GM10266 (cell line): ENCODE results near the gene S1PR2.
"Not testable (repeated sequence)": the region's sequence is repeated elsewhere in the genome, so short reads cannot be mapped to it uniquely, and the experiment has no call there.

Experiments used
- DNase-seq: peaks from one replicate; pipeline ENCODE4 v3.0.0; 2012; ENCODE audit errors: extremely low spot score
- TF ChIP-seq, protein P1 (sequence below): IDR thresholded peaks from 2 replicates; pipeline ENCODE4 v1.5.1; 2012; ENCODE audit warnings: mild to moderate bottlenecking, low read depth; ENCODE audit not compliant: control insufficient read depth, insufficient read depth; ENCODE audit errors: missing control alignments

The S1PR2 gene

DNA sequence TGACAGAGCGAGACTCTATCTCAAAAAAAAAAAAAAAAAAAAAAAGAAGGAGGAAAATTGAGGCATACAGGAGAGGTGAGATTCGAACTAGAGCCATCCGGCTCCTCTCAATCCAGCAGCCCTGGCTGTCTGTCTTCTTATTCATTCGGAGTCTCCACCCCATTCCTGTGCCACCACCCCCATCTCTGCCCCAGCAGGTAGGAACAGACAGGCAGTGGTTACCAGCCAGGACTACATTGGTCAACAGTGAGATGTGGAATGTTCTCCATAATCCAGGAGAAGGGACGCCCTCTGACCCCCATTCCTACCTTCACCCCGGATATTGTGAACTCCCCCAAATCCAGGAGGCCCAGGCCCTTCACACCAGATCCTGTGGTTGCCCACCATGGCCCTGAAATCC, 6.6 kb upstream of the S1PR2 start:
- TF ChIP-seq, protein P1, sequence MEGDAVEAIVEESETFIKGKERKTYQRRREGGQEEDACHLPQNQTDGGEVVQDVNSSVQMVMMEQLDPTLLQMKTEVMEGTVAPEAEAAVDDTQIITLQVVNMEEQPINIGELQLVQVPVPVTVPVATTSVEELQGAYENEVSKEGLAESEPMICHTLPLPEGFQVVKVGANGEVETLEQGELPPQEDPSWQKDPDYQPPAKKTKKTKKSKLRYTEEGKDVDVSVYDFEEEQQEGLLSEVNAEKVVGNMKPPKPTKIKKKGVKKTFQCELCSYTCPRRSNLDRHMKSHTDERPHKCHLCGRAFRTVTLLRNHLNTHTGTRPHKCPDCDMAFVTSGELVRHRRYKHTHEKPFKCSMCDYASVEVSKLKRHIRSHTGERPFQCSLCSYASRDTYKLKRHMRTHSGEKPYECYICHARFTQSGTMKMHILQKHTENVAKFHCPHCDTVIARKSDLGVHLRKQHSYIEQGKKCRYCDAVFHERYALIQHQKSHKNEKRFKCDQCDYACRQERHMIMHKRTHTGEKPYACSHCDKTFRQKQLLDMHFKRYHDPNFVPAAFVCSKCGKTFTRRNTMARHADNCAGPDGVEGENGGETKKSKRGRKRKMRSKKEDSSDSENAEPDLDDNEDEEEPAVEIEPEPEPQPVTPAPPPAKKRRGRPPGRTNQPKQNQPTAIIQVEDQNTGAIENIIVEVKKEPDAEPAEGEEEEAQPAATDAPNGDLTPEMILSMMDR: no peak
- no peak for DNase-seq

DNA sequence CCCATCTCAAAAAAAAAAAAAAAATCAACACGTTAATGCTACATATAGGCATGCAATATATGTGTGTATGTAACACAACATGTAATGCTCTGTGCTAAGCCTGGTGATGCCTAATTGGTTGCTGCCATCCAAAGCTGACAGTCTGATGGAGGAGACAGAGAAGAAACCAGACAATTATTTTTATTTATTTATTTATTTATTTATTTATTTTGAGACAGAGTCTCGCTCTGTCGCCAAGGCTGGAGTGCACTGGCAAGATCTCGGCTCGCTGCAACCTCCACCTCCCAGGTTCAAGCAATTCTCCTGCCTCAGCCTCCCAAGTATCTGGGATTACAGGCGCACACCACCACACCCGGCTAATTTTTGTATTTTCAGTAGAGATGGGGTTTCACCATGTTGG, 4.3 kb upstream of the S1PR2 start:
- not testable (repeated sequence) for DNase-seq

DNA sequence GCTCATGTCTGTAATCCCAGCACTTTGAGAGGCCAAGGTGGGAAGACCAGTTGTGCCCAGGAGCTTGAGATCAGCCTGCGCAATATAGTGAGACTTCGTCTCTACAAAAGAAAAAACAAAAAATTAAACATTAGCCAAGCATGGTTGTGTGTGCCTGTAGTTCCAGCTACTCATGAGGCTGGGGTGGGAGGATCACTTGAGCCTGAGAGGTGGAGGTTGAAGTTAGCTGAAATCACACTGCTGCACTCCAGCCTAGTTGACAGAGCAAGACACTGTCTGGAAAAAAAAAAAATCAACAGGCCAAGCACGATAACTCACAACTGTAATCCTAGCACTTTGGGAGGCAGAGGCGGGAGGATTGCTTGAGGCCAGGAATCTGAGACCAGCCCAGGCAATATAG, 3.9 kb upstream of the S1PR2 start:
- no peak for DNase-seq
- TF ChIP-seq, protein P1: no peak

DNA sequence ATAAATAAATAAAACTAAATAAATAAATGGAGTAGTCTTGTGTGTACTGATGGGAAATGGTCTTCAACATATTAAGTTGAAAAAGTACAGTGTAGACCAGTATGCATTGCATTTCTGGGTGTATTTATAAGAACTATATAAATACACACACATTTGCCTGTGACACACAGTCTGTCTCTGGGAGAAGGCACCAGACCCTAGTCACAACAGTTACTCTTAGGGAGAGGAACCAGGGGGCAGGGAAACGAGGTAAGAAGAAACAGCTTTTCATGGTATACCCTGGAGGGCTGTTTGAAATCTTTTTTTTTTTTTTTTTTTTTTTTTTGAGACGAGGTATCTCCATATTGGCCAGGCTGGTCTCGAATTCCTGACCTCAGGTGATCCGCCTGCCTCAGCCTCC, 2.8 kb upstream of the S1PR2 start:
- TF ChIP-seq, protein P1: no peak
- DNase-seq: no peak

DNA sequence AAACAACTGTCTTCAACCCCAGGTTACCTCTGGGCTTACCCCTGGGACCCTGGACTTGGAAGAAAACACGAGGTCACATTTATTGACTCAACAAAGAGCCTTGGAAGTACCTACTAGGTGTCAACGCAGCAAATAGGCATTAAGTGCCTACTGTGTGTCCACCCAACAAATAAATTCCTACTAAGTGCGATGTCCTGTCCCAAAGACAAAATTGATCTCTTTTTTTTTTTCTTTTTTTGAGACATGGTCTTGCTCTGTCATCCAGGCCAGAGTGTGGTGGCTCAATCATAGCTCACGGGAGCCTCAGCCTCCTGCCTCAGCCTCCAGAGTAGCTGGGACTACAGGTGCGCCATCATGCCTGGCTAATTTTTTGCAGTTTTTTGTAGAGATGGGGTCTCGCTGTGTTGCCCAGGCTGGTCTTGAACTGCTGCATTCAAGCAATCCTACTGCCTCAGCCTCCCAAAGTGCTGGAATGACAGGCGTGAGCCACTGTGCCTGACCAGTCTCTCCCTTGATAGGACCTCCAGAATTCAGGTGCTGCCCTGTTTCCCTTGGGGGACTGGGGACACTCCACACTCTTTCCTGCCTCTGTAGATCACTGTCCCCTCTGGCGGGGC, 589 bp upstream of the S1PR2 start:
- DNase-seq: no peak
- TF ChIP-seq, protein P1: no peak

DNA sequence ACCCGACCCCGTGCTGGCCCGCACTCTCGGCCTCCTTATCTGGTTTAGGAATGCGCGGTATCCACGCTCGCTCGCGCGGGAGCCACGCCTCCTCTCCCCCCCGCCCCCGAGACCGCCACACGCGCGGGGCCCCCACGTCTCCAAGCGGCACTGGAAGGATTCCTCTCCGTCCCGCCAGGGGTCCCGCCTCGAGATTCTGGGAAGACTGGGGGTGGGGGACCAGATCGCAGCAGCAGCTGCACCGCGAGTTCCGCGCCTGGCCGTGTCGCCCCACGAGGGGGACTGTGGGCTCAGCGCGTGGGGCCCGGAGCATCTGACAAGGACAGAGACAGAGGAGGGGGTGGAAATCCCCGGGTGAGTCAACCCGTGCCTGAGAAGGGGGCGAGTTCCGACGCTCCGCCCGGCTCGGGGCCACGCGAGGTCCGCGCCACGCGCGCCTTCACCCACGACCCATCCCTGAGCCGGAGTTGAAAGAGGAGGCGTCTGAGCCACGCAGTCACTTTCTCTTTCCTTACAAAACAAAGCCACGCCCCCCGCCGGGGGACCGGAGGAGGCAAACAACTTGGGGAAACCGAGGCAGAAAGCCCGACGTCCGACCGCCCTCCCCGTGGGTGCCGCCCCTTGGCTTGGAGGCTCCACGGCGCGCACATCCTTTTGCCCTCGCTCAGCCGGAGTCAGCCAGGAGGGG, 814 bp downstream of the S1PR2 start:
- DNase-seq: peak; percentile 57
- TF ChIP-seq, protein P1: no peak

DNA sequence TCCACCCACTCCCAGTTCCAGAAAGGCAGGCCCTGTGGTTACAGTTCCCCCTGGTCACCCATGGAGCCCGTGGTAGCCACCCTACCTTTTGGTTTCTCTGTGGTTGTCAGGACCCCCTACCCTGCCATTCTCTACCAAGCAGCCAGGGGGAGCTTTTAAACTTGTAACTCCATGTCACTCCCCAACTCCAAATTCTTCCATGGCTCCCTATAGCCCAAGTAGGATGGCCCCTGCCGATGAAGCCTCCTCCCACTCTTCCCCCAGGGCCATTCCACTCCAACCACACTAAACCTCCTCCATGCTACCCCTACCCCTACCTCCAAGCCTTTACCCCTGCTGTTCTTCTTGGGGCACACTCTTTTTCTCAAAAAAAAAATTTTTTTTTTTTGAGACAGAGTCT, 2.2 kb downstream of the S1PR2 start:
- TF ChIP-seq, protein P1: peak; percentile 57
- DNase-seq: peak; percentile 74
